Stimulated activated CD8-positive, alpha-beta memory T cell treated with anti-CD3 and anti-CD28 coated beads, Interleukin-15, amount 100 ng/mL, for 1 hour (primary cell): ENCODE results near the gene PLEKHB2.
"Not testable (repeated sequence)": the region's sequence is repeated elsewhere in the genome, so short reads cannot be mapped to it uniquely, and the experiment has no call there.

Source experiments
- DNase-seq: peaks from one replicate; pipeline ENCODE4 v3.0.0-alpha.2; 2020; ENCODE audit warnings: low read depth

The PLEKHB2 gene

GRCh38 chr2:131093696-131094462 is 11.3 kb upstream of the PLEKHB2 start:
- no peak for DNase-seq

- no peak for DNase-seq
Observed at GRCh38 chr2:131094463-131095281, 10.5 kb upstream of the PLEKHB2 start.

DNA sequence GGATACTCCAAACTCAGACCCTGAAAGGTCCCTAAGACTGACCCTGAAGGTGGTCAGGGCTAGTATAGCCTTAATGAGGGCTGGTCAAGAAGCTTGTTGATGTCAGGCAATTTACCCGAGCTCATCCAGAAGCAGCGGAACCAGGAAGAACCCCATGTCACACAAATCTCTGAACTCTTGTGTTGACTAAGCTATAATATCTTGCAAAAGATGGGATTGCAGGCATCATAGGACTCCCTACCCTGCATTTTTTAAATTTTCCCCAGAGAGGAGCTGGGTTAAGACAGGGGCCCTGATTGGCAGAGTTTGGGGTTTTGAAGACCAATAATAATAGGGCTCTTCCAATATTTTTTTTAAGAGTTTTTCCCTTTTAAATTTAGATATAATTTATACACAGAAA is 2.0 kb upstream of the PLEKHB2 start:
- DNase-seq: no peak

GRCh38 chr2:131104487-131105155 is 515 bp upstream of the PLEKHB2 start:
- no peak for DNase-seq

- no peak for DNase-seq
Observed at GRCh38 chr2:131105950-131106801, 1.0 kb downstream of the PLEKHB2 start.

GRCh38 chr2:131112529-131112928 is 7.4 kb downstream of the PLEKHB2 start:
- DNase-seq: no peak

- DNase-seq: no peak
Observed at GRCh38 chr2:131113566-131114227, 8.6 kb downstream of the PLEKHB2 start.

DNA sequence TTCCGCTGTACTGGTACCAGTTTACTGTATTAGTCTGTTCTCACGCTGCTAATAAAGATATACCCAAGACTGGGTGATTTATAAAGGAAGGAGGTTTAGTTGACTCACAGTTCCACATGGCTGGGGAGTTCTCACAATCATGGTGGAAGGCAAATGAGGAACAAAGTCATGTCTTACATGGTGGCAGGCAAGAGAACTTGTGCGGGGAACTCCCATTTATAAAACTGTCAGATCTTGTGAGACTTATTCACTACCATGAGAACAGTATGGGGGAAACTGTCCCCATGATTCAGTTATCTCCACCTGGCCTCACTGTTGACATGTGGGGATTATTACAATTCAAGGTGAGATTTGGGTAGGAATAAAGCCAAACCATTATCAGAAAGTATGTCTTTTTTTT is 9.8 kb downstream of the PLEKHB2 start:
- DNase-seq: not testable (repeated sequence)

DNA sequence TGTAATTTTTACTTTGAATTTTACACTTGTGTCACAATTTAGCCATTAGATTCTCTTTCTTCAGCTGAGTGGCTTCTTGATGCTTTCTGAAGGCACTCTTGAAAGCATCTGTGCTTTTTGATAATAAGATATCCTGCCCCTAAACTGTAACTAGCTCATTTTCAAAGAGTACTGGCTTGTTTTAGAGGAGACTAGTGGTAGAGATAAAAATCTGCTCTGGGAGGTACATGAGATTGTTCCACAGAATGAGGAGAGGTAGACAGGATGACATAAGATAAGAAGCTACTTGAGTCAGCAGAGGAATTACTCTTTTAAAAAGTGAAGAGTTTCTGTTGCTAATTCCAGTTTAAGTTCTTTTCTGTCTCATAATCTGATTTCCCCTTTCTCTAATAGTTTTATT is 10.6 kb downstream of the PLEKHB2 start:
- no peak for DNase-seq

GRCh38 chr2:131120815-131121317 is 15.7 kb downstream of the PLEKHB2 start:
- DNase-seq: no peak

DNA sequence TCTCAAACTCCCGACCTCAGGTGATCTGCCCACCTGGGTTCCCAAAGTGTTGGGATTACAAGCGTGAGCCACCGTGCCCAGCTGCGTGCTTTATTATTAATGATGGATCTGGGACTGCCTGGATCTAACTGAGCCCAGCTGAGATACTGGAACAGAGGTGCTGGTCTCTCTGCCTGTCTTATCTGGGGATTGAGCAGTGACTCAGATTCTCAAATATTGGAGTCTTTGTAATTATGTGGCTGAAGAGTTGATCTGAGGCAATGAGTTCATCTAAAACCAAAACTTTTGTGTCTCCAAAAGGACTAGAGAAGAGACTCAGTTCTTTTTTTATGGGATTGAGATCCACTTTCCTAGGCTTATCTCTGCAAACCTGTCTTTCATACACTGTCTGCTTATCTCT is 16.3 kb downstream of the PLEKHB2 start:
- DNase-seq: no peak

- no peak for DNase-seq
Observed at GRCh38 chr2:131122496-131122895, 17.4 kb downstream of the PLEKHB2 start.

DNA sequence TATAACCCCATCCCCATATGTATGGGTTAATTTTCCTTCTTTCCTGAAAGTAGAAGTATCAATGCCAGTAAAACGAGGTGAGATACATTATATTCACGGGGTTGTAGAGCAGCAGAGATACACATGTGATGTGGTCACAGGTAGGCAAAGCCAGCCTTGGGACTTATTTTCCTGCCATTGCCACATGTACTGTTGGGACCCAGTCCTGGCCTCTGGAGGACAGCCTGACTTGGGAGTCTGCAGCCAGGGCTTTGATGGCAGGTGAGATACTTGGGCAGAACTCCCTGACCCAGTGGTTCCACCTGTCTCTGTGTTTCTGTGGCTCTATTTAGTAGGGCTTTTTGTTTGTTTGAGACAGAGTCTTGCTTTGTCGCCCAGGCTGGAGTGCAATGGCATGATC is 18.1 kb downstream of the PLEKHB2 start:
- DNase-seq: no peak

DNA sequence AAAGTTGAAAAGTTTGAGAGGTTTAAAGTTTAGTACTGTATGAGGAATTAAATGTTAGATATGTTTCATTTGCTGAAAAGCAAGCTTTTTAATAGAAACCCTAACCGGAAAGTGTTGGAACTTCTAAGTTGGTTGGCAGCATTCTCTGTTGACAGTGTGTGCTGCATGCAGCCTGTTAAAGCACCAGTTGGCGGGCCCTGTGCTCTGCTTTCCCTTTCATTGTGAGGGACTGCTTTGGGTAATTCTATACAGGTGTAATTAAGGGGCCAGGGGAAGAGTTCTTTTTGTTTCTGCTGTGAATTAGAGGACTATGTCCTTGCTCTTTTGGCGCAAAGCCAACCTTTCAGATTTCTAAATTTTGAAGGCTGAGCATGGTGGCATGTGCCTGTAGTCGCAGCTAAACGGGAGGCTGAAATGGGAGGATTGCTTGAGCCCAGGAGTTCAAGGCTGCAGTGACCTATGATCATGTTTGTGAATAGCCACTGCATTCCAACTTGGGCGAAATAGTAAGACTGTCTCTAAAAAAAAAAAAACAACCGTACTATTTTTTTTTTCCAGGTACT is 20.1 kb downstream of the PLEKHB2 start:
- DNase-seq: no peak

DNA sequence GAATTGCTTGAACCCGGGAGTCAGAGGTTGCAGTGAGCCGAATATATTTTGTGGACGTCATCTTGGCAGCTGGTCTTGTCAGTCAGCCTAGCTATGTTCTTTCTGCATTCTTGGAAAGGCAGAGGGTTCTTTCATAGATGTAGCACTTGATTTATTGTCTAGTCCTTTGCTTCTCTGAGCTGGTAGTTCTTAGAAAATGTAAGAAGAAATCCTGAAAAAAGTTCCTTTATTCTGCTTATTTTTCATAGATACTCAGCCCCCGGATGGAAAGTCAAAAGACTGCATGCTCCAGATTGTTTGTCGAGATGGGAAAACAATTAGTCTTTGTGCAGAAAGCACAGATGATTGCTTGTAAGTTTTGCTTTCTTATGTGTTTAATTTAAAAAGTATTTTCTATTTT is 21.3 kb downstream of the PLEKHB2 start:
- no peak for DNase-seq

DNA sequence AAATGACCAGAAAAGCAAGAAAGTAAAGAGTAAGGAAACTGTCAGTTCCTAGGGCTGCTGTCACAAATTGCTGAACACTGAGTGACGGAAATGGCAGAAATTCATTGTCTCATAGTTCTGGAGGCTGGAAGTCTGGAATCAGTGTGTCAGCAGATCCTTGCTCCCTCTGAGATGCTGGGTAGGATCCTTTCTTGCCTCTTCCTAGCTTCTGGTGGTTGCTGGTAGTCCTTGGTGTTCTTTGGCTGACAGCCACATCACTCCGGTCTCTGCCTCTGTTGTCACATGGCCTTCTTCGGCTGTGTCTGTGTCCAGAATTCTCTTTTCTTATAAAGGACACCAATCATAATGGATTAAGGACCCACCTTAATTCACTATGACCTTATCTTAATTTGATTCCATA is 21.9 kb downstream of the PLEKHB2 start:
- no peak for DNase-seq

- no peak for DNase-seq
Observed at GRCh38 chr2:131127981-131128380, 22.8 kb downstream of the PLEKHB2 start.

DNA sequence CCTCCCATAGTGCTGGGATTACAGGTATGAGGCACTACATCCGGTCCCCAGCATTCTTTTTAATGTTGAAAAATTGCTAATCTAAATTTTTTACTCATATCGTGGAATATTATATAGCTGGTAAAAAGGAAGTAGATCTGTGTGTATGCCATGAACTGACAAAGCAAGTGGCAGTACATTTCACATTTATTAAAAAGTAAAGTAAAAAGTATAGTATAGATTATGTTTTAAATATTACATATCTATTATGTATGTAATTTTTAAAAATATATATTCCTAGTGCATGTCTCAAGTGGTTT is 25.1 kb downstream of the PLEKHB2 start:
- DNase-seq: no peak

GRCh38 chr2:131132729-131133128 is 27.6 kb downstream of the PLEKHB2 start:
- DNase-seq: no peak

DNA sequence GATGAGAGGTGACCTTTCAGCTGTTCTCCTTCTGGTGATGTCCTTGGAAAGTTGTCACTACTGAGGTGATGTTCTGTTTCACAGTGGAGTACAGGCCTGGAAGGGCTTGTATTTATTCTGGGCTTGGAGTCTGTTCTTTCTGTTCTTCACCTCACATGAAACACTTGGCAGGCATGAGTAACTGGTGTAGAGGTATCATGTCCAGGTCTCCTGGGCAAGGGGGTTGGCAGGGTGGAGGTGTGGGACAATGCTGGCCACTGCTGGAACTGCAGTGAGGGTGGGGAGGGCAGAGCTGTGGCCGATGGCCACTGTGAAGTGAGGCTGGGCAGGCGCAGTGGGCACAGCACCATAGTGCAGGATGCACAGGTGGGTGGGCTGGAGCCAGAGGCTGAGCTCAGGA is 35.4 kb downstream of the PLEKHB2 start:
- DNase-seq: no peak

GRCh38 chr2:131142849-131143248 is 37.7 kb downstream of the PLEKHB2 start:
- DNase-seq: no peak
